HG02973 (cell line): ENCODE measurements around the gene TNIK.

Experiments
- ATAC-seq: cut with Tn5 transposase; IDR thresholded peaks from one replicate; pipeline ENCODE4 v1.9.1; 2021; ENCODE audit warnings: moderate library complexity; ENCODE audit not compliant: unreplicated experiment

TNIK gene

GRCh38 chr3:171058873-171059603, 401.2 kb downstream of the TNIK start:
- ATAC-seq = no peak

DNA sequence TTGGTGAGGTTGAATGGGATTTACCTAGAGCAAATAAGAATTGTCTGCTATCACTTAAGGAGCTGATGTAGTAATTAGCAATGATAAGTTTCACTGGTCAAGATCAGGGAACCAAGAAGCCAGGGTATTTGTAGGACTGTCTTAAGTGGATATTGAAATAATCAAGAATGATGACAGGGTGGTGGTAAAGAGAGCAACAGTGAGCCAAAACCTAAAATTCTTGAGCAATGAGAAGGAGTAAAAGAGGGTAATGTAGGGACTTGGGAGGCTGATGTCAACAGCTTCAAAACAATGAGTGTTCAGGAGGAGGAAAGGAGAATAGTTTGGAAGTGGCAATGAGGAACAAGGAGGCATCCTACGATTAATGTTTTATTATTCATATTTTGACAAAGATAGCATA, 402.1 kb downstream of the TNIK start:
- no peak for ATAC-seq

GRCh38 chr3:171057072-171057471, 403.1 kb downstream of the TNIK start:
- ATAC-seq = no peak

DNA sequence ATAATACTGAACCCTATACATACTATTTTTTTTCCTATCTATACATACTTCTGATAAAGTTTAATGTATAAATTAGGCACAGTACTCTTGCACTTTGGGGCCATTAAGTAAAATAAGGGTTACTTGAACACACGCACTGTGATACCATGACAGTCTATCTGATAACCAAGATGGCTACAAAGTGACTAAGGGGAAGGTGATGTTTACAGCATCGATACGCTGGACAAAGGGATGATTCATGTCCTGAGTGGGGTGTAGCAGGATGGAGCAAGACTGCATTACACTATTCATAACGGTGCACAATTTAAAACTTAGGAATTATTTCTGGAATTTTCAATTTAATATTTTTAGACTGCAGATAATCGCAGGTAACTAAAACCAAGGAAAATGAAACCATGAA, 403.7 kb downstream of the TNIK start:
- ATAC-seq = no peak

DNA sequence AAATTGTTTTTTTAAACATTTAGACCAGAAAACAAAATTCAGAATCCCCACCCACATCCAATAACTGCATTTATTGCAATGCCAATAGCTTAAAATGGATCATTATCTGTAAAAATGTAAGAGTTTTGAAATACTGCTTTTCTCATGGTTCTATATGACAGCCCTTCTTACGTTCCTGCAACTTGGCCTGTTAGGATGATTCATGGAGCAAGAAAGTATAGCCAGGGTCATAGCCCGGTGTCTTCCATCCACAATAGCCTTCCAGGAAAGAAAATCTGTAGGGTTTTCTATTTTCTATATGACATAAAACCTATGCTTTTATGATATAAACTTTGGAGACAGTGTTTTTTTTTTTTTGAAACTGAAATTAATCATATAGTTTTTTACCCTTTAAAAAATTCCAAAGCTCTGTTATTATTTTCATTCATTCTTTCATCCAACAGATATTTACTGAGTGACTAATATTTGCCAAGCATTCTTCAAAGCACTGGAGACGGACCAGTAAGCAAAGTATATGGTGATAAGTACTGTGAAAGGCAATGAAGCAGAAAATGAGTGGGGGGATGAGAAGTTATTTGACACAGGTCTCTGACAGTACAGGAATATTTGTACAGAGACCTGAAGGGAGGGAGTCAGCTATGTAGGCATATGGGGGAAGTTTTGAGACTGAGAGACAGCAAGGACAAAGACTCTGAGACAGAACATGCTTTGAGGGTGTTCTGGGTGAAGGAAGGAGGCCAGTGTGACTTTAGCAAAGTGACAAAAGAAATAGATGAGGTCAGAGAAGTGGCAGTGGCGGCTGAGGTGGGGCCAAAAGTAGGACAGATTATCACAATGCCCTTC, 404.6 kb downstream of the TNIK start:
- ATAC-seq = no peak

DNA sequence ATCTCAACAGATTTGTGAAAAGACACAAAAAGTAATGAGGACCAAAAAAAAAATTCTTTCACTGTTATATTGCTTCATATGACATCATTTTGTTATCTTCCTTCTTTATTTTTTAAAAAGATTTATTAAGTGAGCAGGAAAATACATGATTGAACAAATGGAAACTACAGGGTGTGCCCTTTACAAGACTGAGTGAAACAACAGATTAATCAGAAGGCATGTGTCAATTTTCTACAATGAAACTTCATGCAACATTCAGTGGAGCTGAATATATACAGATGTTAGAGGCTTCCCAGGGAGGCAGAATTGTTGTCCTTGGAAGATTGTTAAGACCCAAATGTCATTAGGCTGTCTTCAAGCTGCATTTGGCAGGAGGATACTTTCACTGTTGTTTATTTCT, 405.3 kb downstream of the TNIK start:
- no peak for ATAC-seq

DNA sequence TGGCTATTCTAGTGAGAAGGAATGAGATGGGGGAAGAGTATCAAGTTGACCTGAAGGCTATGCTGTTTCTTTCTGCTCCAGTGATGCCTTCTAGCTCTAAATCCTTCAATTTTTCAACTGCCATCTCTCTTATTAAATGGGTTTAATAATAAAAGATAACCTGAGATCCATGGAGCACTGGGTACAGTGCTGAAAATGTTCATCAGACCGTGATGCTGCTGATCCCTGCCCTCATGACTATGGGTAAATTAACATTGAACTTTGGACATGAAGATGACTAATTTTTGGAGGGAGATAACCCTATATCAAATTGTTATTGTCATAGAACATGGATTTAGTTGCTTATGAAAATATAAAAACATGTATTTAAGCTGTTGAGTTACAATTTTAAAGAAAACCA, 406.0 kb downstream of the TNIK start:
- ATAC-seq = no peak

DNA sequence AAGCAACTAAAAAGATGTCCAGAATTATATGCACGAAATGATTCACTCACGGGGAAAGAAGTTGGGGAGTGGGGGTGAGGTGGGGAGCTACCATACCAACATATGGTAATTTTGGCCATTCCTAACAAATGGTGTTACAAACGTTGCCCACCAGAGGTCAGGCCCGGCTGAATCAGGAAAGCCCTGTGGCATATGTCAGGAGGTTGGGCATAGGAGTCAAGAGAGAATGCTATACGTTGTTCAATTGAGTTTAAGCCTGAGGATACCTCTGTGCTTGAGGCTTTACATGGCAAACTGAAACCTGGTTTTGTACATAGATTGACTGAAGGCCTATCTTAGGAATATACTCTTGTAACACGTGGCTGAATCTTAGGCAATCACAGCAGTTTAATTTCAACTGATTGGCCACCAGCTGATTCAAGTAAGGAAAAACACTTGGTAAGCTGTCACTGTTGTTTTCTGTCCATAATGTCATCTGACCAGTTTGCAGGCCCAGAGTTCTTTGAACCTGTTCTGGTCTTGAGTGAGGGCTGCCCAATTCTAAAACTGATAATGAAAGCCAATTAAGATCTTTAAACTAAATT, 410.3 kb downstream of the TNIK start:
- ATAC-seq = peak; percentile 84

- no peak for ATAC-seq
Observed at GRCh38 chr3:171046760-171047159, 413.4 kb downstream of the TNIK start.

DNA sequence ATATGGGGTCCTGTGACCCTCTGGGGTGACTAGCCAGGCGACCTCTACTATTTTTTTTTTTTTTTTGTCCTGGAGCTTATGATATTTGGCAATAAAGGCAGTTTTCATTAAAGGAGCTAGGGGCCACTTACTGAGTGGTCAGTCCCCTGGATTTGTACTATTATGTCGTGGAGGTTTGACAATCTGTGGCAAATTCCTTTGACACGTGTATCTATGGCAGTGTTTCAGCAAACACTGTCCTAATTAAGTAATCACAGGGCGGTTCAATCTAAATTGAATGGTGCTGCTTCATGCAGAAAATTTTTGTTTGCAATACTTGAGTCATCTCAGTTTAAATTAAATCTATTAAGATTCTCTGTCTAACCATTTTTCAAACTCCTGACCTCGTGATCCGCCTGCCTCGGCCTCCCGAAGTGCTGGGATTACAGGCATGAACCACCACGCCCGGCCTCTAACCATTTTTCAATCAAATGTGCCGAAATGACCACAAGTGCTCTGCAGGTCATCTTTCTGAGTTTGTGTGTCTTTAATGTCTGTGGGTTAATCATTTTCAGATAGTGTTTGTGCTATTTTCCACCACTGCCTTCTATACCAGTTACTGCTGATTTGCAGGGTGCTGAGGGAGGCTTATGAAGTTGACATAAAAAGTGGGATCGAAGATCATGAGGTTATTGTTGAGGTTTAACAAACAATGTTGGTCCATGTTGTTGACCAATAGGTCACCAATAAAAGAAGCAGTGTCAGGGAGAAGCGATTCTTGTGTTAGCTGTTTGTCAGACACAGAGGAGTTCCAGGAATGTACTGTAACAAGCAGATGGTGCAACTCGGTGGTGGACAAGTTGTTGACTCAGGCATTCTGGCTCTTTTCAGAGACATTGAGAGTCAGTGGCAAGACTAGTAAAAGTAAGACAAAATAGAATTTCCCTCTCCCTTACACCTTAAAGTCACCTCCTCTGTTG, 415.1 kb downstream of the TNIK start:
- ATAC-seq = no peak

GRCh38 chr3:171044384-171044783, 415.8 kb downstream of the TNIK start:
- no peak for ATAC-seq

DNA sequence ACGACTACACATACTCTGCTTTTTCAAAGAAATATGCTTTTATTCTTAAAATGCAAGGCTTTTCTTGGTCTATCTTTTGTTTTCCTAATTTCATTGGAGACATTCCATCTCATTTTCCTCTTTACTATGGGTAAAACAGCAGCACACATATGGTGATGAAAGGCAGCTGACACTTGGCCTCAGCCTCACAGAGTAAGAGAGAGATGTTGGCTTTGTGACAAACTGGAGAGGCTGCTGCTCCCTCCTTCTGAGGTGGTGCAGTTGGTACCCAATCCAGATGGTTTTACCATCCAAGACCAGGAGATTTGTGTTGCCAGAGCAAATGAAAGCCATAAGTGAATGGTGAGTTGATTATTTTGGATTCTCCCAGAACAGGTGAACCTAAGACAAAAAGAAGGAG, 420.5 kb downstream of the TNIK start:
- ATAC-seq = no peak

DNA sequence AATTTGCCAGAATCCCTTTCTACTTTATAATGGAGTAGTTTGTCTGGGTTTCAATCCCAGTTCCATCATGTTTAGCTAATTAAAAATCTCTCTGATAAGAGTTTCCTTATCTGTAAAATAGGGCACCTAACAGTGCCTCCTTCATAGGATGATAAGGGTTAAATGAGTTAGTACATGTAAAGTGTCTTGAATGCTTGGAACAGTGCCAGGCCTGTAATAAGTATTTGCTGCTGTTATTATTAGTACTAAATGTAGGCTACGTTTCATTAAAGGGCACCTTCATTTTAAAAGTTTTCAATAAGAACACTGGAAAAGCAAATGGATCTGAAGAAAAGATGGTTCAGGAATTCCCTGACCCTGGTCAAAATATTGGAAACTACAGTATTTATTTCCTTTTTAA, 421.9 kb downstream of the TNIK start:
- ATAC-seq = no peak

DNA sequence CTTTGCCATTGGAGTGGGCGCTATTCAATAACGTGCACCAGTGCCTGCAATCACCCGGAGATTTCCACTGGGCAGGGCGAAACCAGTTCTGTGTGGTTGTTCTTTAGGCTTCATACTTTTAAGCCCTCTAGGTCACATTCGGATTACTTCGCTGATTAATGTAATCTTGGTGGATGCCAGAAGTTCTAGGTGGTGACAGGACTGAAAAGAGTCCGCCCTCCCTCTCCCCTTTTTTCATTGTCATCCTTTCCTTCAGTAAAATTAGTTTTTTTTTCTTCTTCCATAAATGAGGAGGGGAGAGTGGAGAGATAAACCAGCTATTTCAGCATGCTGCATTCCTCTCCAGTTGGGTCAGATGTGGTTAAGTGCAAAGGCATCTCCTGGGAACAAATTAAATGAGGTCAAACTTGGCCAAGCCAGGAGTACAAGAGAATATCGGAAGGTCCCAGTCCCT, 431.4 kb downstream of the TNIK start:
- ATAC-seq = no peak

DNA sequence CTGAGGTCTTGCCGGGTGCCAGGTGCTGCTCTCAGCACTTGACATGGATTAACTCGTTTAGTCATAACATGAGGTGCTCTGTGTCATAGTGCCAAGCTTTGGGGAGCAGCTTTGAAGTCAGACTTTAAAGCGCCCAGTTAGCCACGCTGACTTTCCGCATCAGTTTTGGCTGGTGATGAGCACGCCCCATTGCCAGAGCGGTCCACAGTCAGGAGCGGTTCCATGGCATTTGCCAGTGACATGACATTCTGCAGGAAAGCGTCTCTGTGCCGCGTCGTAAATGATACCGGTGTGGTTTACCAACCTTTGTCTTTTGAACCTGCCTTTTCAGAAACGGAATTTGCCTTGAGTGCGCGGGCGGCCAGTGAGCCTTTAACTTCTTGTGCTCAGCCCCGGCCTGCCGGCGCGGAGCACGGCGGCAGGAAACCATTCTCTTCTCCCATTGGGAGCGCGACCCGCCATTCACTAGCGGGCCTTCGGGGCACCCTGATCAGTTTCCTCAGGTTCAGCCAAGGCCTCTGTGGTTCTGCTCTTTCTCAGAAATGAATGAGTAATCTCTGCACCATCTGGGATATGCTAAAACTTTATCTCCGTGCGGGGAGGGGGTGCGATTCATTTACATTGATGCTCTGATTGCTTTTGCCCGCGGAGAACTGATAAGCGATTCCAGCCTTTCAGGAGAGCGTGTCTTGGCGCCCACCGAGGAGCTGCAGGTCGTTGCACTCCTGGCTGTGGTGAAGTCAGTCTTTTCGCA, 432.0 kb downstream of the TNIK start:
- ATAC-seq = no peak

GRCh38 chr3:171026597-171027293, 433.5 kb downstream of the TNIK start, which contains the start of gene SLC2A2:
TSS of gene SLC2A2 (minus strand) at chr3:171026720. CDS start at chr3:171026670, 50 bp downstream.
- no peak for ATAC-seq

GRCh38 chr3:171023566-171023965, 436.6 kb downstream of the TNIK start:
- ATAC-seq = no peak

- ATAC-seq = no peak
Observed at GRCh38 chr3:171021377-171021776, 438.8 kb downstream of the TNIK start.
